Measurements from ENCODE around the gene CAP2. TPM values are rescaled to one million over a fixed set of nuclear protein-coding genes. Genes with fewer than 3 reads are reported as not detected.

CAP2 gene
- total RNA-seq, 1 donor from 2014 or later: 21.8 TPM

DNA sequence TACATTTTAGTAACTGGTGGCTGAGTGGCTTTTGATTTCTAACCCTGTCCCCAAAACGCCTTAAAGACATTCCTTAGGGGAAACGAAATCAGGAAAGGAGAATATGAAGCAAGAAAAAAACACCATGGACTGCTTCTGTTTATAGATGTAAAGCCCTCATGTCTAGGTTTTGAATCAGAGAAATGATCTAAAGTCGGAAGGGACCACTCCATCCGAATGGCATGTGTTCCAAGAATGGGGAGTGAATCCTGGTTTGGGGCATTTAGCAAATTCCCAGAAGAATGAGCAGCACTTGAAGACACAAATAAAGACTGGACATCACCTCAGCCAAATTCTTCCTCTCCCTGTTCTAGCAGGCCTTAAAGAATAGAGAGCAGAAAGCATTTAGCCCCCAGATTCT lies 65.6 kb downstream of the CAP2 start:
- TF ChIP-seq CTCF (conservative IDR thresholded peaks at IDR 0.05): no peak
- no peaks in the 10 kb centered on the region for H3K27me3 Mint-ChIP-seq (ENCODE audit: low read depth)
- peaks cover 22% of the 10 kb centered on the region for H3K36me3 Mint-ChIP-seq (ENCODE audit: low read depth)
- no peak for DNase-seq (ENCODE audit: low read depth, low spot score)
- no peak overlapping the region for H3K27ac Mint-ChIP-seq (ENCODE audit: unreplicated experiment)
- H3K4me1 Mint-ChIP-seq: peaks cover 27% of the 10 kb centered on the region
- no peaks in the 10 kb centered on the region for H3K9me3 Mint-ChIP-seq
- no peak overlapping the region for H3K4me3 Mint-ChIP-seq

DNA sequence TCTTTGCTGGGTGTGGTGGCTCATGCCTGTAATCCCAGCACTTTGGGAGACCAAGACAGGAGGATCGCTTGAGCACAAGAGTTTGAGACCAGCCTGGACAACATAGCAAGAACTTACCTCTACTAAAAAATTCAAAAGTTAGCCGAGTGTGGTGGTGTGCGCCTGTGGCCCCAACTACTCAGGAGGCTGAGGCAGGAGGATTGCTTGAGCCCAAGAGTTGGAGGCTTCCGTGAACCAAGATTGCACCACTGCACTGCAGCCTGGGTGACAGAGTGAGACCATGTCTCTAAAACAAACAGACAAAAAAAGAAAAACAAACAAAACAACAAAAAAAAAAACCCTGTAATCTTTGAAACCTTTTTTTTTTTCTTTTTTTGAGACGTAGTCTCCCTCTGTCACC lies 67.5 kb downstream of the CAP2 start:
- Mint-ChIP-seq H3K27ac (ENCODE audit: unreplicated experiment) (peak overlapping the region; percentile 76), H3K9me3 (no peaks in the 10 kb centered on the region), H3K27me3 (ENCODE audit: low read depth) (no peaks in the 10 kb centered on the region), H3K4me3 (no peak overlapping the region), H3K4me1 (peaks cover 16% of the 10 kb centered on the region), H3K36me3 (ENCODE audit: low read depth) (peaks cover 19% of the 10 kb centered on the region)
- no peak for TF ChIP-seq CTCF (conservative IDR thresholded peaks at IDR 0.05)
- no peak for DNase-seq (ENCODE audit: low read depth, low spot score)

DNA sequence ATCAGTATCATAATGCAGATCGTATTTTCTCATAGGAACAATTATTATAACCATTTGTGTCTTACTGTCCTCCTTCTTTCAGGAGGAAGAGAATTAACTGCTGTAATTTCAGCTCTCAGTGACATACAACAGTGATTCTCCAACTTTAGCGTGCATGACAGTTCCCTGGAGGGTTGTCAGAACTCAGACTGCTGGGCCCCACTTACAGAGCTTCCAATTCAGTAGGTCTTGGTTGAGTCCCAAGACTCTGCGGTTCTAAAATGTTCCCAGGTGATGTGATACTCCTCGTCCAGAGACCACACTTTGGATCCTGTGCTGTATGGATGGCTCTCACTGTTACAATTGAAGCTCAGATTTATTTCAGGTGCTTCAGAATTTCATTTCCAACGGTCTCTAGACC lies 72.8 kb downstream of the CAP2 start:
- Mint-ChIP-seq H3K4me1 (peaks cover 5% of the 10 kb centered on the region), H3K4me3 (no peak overlapping the region), H3K27me3 (ENCODE audit: low read depth) (no peaks in the 10 kb centered on the region), H3K27ac (ENCODE audit: unreplicated experiment) (no peak overlapping the region), H3K36me3 (ENCODE audit: low read depth) (peaks cover 30% of the 10 kb centered on the region), H3K9me3 (no peaks in the 10 kb centered on the region)
- no peak for TF ChIP-seq CTCF (conservative IDR thresholded peaks at IDR 0.05)
- no peak for DNase-seq (ENCODE audit: low read depth, low spot score)

- H3K36me3 Mint-ChIP-seq (ENCODE audit: low read depth): peaks cover 31% of the 10 kb centered on the region
- TF ChIP-seq CTCF (conservative IDR thresholded peaks at IDR 0.05): no peak
- DNase-seq (ENCODE audit: low read depth, low spot score): no peak
- H3K4me1 Mint-ChIP-seq: peaks cover 5% of the 10 kb centered on the region
- no peak overlapping the region for H3K27ac Mint-ChIP-seq (ENCODE audit: unreplicated experiment)
- H3K4me3 Mint-ChIP-seq: no peak overlapping the region
- H3K9me3 Mint-ChIP-seq: no peaks in the 10 kb centered on the region
- H3K27me3 Mint-ChIP-seq (ENCODE audit: low read depth): no peaks in the 10 kb centered on the region
Observed at GRCh38 chr6:17466707-17467106, 73.3 kb downstream of the CAP2 start.

DNA sequence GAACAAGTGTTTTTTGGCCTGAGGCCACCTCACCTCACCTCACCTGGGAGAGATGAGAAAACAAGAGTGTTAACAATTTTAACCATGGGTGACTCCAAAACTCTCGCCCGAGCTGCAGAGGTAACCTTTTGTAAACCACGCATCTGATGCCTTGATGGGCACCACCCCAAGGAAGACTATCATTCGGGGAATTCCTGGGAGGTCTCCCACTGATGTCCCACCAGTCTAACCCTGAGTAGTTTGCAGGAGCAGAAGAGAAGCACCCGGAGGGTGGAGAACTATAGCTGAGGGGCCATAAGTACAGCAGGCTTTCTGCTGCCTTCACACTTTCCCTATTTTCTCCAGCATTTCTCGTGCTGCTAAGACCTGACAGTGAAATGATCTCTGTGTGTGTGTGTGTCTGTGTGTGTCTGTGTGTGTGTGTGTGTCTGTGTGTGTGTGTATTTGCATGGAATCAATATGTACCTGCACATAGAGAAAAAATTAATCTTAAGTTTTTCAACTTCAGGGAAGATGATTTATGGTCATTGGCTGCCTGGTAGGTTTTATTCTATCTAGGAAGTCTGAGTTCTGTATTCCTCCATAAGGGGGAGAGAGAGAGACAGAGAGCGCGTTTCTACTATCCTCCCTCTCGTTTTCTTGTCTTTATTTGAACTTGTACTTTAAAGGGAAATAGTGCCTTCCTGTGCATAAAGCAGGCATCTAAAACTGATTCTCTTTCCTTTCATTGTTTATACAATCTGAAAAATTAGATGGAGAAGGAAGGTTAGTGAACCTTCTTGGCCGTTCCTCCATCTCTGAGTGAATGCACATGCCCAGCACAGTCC lies 75.8 kb downstream of the CAP2 start:
- H3K27ac Mint-ChIP-seq (ENCODE audit: unreplicated experiment): no peak overlapping the region
- peak; percentile 23 for TF ChIP-seq CTCF (conservative IDR thresholded peaks at IDR 0.05)
- H3K4me1 Mint-ChIP-seq: peaks cover 5% of the 10 kb centered on the region
- H3K27me3 Mint-ChIP-seq (ENCODE audit: low read depth): no peaks in the 10 kb centered on the region
- DNase-seq (ENCODE audit: low read depth, low spot score): no peak
- peaks cover 27% of the 10 kb centered on the region for H3K36me3 Mint-ChIP-seq (ENCODE audit: low read depth)
- H3K9me3 Mint-ChIP-seq: no peaks in the 10 kb centered on the region
- no peak overlapping the region for H3K4me3 Mint-ChIP-seq

Measured in neural crest cell (in vitro differentiated cells).